HEK293 (cell line): Measurements from ENCODE around the gene RBM34.

Source experiments
- KLF1 ChIP-seq: fragments of 450-650 bp; formaldehyde crosslinking; IDR thresholded peaks from 2 replicates; pipeline ENCODE4 v1.5.1; 2016; ENCODE audit warnings: missing biosample characterization, missing genetic modification characterization
- REPIN1 ChIP-seq: fragments of 450-650 bp; formaldehyde crosslinking; IDR thresholded peaks from 2 replicates; pipeline ENCODE4 v1.5.1; 2017; ENCODE audit warnings: missing biosample characterization, missing genetic modification characterization, low read depth
- ZBTB1 ChIP-seq: fragments of 450-650 bp; formaldehyde crosslinking; IDR thresholded peaks from 2 replicates; pipeline ENCODE4 v1.5.1; 2016; ENCODE audit warnings: missing biosample characterization, missing genetic modification characterization
- ZBTB8A ChIP-seq: fragments of 450-650 bp; formaldehyde crosslinking; IDR thresholded peaks from 2 replicates; pipeline ENCODE4 v1.5.1; 2016; ENCODE audit warnings: missing biosample characterization, missing genetic modification characterization
- ZNF274 ChIP-seq, 2 experiments: fragments of 200-500 bp in 1 of 2; fragments of 450-650 bp in 1 of 2; sonication (Bioruptor generic) in 1 of 2; formaldehyde crosslinking in 1 of 2; IDR thresholded peaks; 2 replicates each; pipeline versions ENCODE4 v1.5.1 to v1.6.1; 2014 to 2016; ENCODE audit warnings: borderline replicate concordance in 1 of 2, inconsistent platforms in 1 of 2, low read length in 1 of 2, missing biosample characterization in 1 of 2, missing genetic modification characterization in 1 of 2
- ZSCAN30 ChIP-seq: fragments of 450-650 bp; IDR thresholded peaks from 2 replicates; pipeline ENCODE4 v1.5.1; 2018; ENCODE audit warnings: missing biosample characterization, mild to moderate bottlenecking, missing genetic modification characterization, moderate library complexity
- TF ChIP-seq, protein P1 (sequence below): fragments of 450-650 bp; formaldehyde crosslinking; IDR thresholded peaks from 2 replicates; pipeline ENCODE4 v1.5.1; 2016; ENCODE audit warnings: missing biosample characterization, missing genetic modification characterization
- TF ChIP-seq, protein P2 (sequence below): fragments of 450-650 bp; formaldehyde crosslinking; IDR thresholded peaks from 2 replicates; pipeline ENCODE4 v1.5.1; 2016; ENCODE audit warnings: missing biosample characterization, missing genetic modification characterization
- TF ChIP-seq, protein P3 (sequence below): fragments of 450-650 bp; IDR thresholded peaks from 2 replicates; pipeline ENCODE4 v1.5.1; 2018; ENCODE audit warnings: missing biosample characterization, missing genetic modification characterization
- TF ChIP-seq, protein P4 (sequence below): fragments of 450-650 bp; formaldehyde crosslinking; IDR thresholded peaks from 2 replicates; pipeline ENCODE4 v1.5.1; 2016; ENCODE audit warnings: missing biosample characterization, missing genetic modification characterization

DNA sequence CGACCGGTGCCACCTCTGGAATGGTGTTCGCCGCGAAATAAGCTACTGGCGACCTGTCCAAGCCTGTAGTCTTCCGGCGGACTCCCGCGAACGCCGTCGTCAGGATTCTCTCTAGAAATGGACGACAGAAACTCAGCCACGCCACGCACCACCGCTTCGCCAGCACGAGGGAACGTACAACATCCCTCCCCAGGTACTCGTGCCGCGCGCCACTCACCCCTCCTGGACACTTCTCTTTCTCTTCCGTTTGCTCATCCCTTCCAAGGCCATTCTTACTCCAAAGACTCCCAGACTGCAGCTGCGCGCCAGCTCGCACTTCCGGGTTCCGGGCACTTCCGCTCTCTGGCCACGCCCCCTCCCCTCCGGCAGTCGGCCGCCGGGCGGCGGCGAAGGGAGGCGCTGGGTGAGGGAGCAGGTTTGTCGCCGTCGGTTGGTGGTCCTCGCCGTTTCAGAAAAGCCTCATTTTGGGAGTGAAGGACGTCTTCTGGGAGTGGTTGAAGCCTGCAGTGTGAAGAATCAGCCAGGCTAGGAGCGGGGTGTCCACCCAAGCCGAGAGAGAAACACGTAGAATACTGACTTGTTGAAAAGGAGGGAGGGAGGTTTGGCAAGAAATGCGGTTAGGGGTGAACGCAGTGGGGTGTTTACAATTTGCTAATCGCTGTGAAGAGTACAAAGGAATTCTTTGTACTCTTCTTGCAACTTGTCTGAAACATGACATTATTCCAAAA lies at the start of gene RBM34:
- TF ChIP-seq KLF1 (tag by site-specific recombination): peak; percentile 71
- TF ChIP-seq, protein P1, sequence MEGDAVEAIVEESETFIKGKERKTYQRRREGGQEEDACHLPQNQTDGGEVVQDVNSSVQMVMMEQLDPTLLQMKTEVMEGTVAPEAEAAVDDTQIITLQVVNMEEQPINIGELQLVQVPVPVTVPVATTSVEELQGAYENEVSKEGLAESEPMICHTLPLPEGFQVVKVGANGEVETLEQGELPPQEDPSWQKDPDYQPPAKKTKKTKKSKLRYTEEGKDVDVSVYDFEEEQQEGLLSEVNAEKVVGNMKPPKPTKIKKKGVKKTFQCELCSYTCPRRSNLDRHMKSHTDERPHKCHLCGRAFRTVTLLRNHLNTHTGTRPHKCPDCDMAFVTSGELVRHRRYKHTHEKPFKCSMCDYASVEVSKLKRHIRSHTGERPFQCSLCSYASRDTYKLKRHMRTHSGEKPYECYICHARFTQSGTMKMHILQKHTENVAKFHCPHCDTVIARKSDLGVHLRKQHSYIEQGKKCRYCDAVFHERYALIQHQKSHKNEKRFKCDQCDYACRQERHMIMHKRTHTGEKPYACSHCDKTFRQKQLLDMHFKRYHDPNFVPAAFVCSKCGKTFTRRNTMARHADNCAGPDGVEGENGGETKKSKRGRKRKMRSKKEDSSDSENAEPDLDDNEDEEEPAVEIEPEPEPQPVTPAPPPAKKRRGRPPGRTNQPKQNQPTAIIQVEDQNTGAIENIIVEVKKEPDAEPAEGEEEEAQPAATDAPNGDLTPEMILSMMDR (tag by site-specific recombination): peak; percentile 74; the same call in 1 of the 2 replicates
- TF ChIP-seq, protein P2, sequence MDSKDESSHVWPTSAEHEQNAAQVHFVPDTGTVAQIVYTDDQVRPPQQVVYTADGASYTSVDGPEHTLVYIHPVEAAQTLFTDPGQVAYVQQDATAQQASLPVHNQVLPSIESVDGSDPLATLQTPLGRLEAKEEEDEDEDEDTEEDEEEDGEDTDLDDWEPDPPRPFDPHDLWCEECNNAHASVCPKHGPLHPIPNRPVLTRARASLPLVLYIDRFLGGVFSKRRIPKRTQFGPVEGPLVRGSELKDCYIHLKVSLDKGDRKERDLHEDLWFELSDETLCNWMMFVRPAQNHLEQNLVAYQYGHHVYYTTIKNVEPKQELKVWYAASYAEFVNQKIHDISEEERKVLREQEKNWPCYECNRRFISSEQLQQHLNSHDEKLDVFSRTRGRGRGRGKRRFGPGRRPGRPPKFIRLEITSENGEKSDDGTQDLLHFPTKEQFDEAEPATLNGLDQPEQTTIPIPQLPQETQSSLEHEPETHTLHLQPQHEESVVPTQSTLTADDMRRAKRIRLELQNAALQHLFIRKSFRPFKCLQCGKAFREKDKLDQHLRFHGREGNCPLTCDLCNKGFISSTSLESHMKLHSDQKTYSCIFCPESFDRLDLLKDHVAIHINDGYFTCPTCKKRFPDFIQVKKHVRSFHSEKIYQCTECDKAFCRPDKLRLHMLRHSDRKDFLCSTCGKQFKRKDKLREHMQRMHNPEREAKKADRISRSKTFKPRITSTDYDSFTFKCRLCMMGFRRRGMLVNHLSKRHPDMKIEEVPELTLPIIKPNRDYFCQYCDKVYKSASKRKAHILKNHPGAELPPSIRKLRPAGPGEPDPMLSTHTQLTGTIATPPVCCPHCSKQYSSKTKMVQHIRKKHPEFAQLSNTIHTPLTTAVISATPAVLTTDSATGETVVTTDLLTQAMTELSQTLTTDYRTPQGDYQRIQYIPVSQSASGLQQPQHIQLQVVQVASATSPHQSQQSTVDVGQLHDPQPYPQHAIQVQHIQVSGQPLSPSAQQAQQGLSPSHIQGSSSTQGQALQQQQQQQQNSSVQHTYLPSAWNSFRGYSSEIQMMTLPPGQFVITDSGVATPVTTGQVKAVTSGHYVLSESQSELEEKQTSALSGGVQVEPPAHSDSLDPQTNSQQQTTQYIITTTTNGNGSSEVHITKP (tag by site-specific recombination): peak; percentile 71
- TF ChIP-seq ZNF274 (IDR thresholded peaks at IDR 0.05; ENCODE audit: low read length): no peak
- no peak for TF ChIP-seq ZNF274 (tag by site-specific recombination; IDR thresholded peaks at IDR 0.05; ENCODE audit: borderline replicate concordance)
- TF ChIP-seq, protein P3, sequence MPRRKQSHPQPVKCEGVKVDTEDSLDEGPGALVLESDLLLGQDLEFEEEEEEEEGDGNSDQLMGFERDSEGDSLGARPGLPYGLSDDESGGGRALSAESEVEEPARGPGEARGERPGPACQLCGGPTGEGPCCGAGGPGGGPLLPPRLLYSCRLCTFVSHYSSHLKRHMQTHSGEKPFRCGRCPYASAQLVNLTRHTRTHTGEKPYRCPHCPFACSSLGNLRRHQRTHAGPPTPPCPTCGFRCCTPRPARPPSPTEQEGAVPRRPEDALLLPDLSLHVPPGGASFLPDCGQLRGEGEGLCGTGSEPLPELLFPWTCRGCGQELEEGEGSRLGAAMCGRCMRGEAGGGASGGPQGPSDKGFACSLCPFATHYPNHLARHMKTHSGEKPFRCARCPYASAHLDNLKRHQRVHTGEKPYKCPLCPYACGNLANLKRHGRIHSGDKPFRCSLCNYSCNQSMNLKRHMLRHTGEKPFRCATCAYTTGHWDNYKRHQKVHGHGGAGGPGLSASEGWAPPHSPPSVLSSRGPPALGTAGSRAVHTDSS (tag by site-specific recombination): no peak
- TF ChIP-seq REPIN1 (tag by site-specific recombination): no peak; the same call in 1 of the 2 replicates
- TF ChIP-seq ZBTB8A (tag by site-specific recombination): peak; percentile 54; the same call in 1 of the 2 replicates
- peak; percentile 37; the same call in 1 of the 2 replicates for TF ChIP-seq ZBTB1 (tag by site-specific recombination)
- TF ChIP-seq ZSCAN30 (tag by site-specific recombination): no peak; the same call in 1 of the 2 replicates
- TF ChIP-seq, protein P4, sequence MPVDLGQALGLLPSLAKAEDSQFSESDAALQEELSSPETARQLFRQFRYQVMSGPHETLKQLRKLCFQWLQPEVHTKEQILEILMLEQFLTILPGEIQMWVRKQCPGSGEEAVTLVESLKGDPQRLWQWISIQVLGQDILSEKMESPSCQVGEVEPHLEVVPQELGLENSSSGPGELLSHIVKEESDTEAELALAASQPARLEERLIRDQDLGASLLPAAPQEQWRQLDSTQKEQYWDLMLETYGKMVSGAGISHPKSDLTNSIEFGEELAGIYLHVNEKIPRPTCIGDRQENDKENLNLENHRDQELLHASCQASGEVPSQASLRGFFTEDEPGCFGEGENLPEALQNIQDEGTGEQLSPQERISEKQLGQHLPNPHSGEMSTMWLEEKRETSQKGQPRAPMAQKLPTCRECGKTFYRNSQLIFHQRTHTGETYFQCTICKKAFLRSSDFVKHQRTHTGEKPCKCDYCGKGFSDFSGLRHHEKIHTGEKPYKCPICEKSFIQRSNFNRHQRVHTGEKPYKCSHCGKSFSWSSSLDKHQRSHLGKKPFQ (tag by site-specific recombination): peak; percentile 3; the same call in 1 of the 2 replicates
